AG04450 (cell line): ENCODE measurements around the gene PBOV1. TPM values are rescaled to one million over a fixed set of nuclear protein-coding genes. Genes with fewer than 3 reads are reported as not detected.

Experiments used
- CTCF ChIA-PET: fragments of 300-600, 350-600 bp; formaldehyde crosslinking; extraction: SDS; loops from one replicate; lab custom pipeline; 2022; ENCODE audit warnings: antibody characterized with exemption, inconsistent platforms; lab: Charles Lee
- POLR2A ChIA-PET: fragments of 350-600 bp; formaldehyde crosslinking; extraction: SDS; loops from one replicate; lab custom pipeline; 2021; ENCODE audit warnings: antibody characterized with exemption, inconsistent platforms; lab: Yijun Ruan, JAX
- DNase-seq: peaks from one replicate; pipeline ENCODE4 v3.0.0-alpha.2; 2011; ENCODE audit warnings: low read depth, low spot score
- H3K27ac ChIP-seq: one replicate; pipeline ENCODE4 v1.5.1; 2012; ENCODE audit warnings: low read depth, low read length, control low read depth
- H3K27me3 ChIP-seq: one replicate; pipeline ENCODE4 v1.6.0; 2012; ENCODE audit warnings: low read length; ENCODE audit not compliant: control insufficient read depth, insufficient read depth
- H3K4me3 ChIP-seq: 2 replicates; pipeline ENCODE4 v1.5.1; 2011; ENCODE audit warnings: mild to moderate bottlenecking, low read depth, low read length, control low read depth
- H3K9me3 ChIP-seq: 2 replicates; pipeline ENCODE4 v1.5.1; 2012; ENCODE audit warnings: low read length; ENCODE audit not compliant: control insufficient read depth, insufficient read depth
- CTCF ChIP-seq: IDR thresholded peaks from 2 replicates; pipeline ENCODE4 v1.5.1; 2011; ENCODE audit warnings: low read depth, low read length, control low read depth, inconsistent platforms
- polyA plus RNA-seq: library from polyadenylated mRNA; depleted of rRNA; stranded (reverse); fragments of >200 nt; gene quantifications from 2 replicates; pipeline ENCODE4 v1.2.3, GENCODE V29; 2011

Gene PBOV1
- polyA plus RNA-seq, 1 experiment, result not detected

- TF ChIP-seq CTCF, result no peak
- CTCF ChIA-PET, result no interaction called here
- POLR2A ChIA-PET, result no interaction called here
Observed at GRCh38 chr6:138258991-138259390, 40.7 kb upstream of the PBOV1 start.

GRCh38 chr6:138258197-138258596 lies 39.9 kb upstream of the PBOV1 start:
- CTCF ChIA-PET, result no interaction called here
- no peak overlapping the region for H3K27ac ChIP-seq

More at GRCh38 chr6:138258991-138259390, 40.7 kb upstream of the PBOV1 start:
- Histone ChIP-seq H3K4me3 (no peak overlapping the region), H3K27ac (no peak overlapping the region), H3K27me3 (peaks cover 4% of the 10 kb centered on the region), H3K9me3 (no peaks in the 10 kb centered on the region)
- no peak for DNase-seq

GRCh38 chr6:138257638-138258040 lies 39.3 kb upstream of the PBOV1 start:
- no peak for DNase-seq
- no peak for TF ChIP-seq CTCF
- H3K27ac ChIP-seq, result no peak overlapping the region
- ChIA-PET POLR2A (no interaction called here), CTCF (no interaction called here)
- H3K9me3 ChIP-seq, result no peaks in the 10 kb centered on the region
- no peak overlapping the region for H3K4me3 ChIP-seq
- H3K27me3 ChIP-seq, result peaks cover 4% of the 10 kb centered on the region

More at GRCh38 chr6:138258197-138258596, 39.9 kb upstream of the PBOV1 start:
- Histone ChIP-seq H3K9me3 (no peaks in the 10 kb centered on the region), H3K27me3 (peaks cover 4% of the 10 kb centered on the region), H3K4me3 (no peak overlapping the region)
- TF ChIP-seq CTCF, result no peak
- DNase-seq, result no peak
- POLR2A ChIA-PET, result no interaction called here

- H3K9me3 ChIP-seq, result no peaks in the 10 kb centered on the region
- no peak for DNase-seq
- TF ChIP-seq CTCF, result no peak
Observed at GRCh38 chr6:138255443-138255842, 37.2 kb upstream of the PBOV1 start.

GRCh38 chr6:138253731-138254130 lies 35.4 kb upstream of the PBOV1 start:
- CTCF ChIA-PET, result no interaction called here

More at GRCh38 chr6:138255443-138255842, 37.2 kb upstream of the PBOV1 start:
- ChIA-PET CTCF (no interaction called here), POLR2A (no interaction called here)
- Histone ChIP-seq H3K27me3 (peaks cover 4% of the 10 kb centered on the region), H3K4me3 (no peak overlapping the region), H3K27ac (no peak overlapping the region)

More at GRCh38 chr6:138253731-138254130, 35.4 kb upstream of the PBOV1 start:
- TF ChIP-seq CTCF, result no peak
- H3K27me3 ChIP-seq, result no peaks in the 10 kb centered on the region
- POLR2A ChIA-PET, result no interaction called here
- no peaks in the 10 kb centered on the region for H3K9me3 ChIP-seq
- no peak for DNase-seq
- H3K4me3 ChIP-seq, result no peak overlapping the region
- no peak overlapping the region for H3K27ac ChIP-seq
